Endothelial cell of umbilical vein (primary cell): Measurements from ENCODE around the gene DUSP15. TPM values are rescaled to one million over a fixed set of nuclear protein-coding genes. Genes with fewer than 3 reads are reported as not detected.

Experiments used
- BruUV-seq: library from RNA; stranded (reverse); fragments of 400-500 nt; replicated peaks from 2 replicates; lab custom pipeline; 2021; lab: Mats Ljungman, UMichigan
- CTCF ChIA-PET: fragments of 300-600, 350-600 bp; sonication (Branson Sonifier 250); formaldehyde crosslinking; loops from one replicate; lab custom pipeline; 2021; ENCODE audit warnings: antibody characterized with exemption, inconsistent platforms; lab: Charles Lee
- POLR2A ChIA-PET: fragments of 300-600, 350-600 bp; sonication (Branson Sonifier 250); formaldehyde crosslinking; loops from one replicate; lab custom pipeline; 2021; ENCODE audit warnings: antibody characterized with exemption, inconsistent platforms; lab: Charles Lee
- DNase-seq: peaks from one replicate; pipeline ENCODE4 v3.0.0-alpha.2; 2011; ENCODE audit warnings: low read depth, low spot score
- FAIRE-seq: peaks from 2 replicates; lab custom pipeline; 2011; peaks lifted over from hg19 to GRCh38; lab: Jason Lieb, UNC
- H2AFZ ChIP-seq: 2 replicates; pipeline ENCODE4 v1.6.0; 2012; ENCODE audit warnings: low read depth, low read length, control low read depth, inconsistent platforms
- H3K27ac ChIP-seq: 2 replicates; pipeline ENCODE4 v1.5.1; 2011; ENCODE audit warnings: low read depth, mild to moderate bottlenecking, control low read depth, low read length, moderate library complexity; ENCODE audit not compliant: insufficient read depth
- H3K27me3 ChIP-seq, 2 experiments: 2 replicates each; pipeline versions ENCODE4 v1.6.0 to v1.6.1; 2011; ENCODE audit warnings: low read length in 2 of 2, mixed read lengths in 1 of 2; ENCODE audit not compliant: control insufficient read depth in 2 of 2, insufficient read depth in 2 of 2
- H3K36me3 ChIP-seq, 2 experiments: 2 replicates in 1 of 2; 3 replicates in 1 of 2; pipeline ENCODE4 v1.5.1; 2011; ENCODE audit warnings: low read length in 2 of 2, mild to moderate bottlenecking in 1 of 2, moderate library complexity in 1 of 2; ENCODE audit not compliant: control insufficient read depth in 2 of 2, insufficient read depth in 2 of 2; ENCODE audit errors: extremely low read depth in 1 of 2
- H3K4me1 ChIP-seq: 3 replicates; pipeline ENCODE4 v1.5.1; 2011; ENCODE audit warnings: mild to moderate bottlenecking, low read length; ENCODE audit not compliant: control insufficient read depth, insufficient read depth; ENCODE audit errors: extremely low read depth
- H3K4me2 ChIP-seq: 2 replicates; pipeline ENCODE4 v1.6.1; 2011; ENCODE audit warnings: low read length, control low read depth, mixed read lengths; ENCODE audit not compliant: insufficient read depth
- H3K4me3 ChIP-seq, 3 experiments: fragments of 200-600 bp in 1 of 3; sonication (generic), shearing (Covaris generic) in 1 of 3; replicated peaks in 1 of 3; 2 replicates each; pipeline ENCODE4 v1.5.1; 2011 to 2016; ENCODE audit warnings: control low read depth in 3 of 3, low read length in 3 of 3, mild to moderate bottlenecking in 2 of 3, inconsistent platforms in 1 of 3, low read depth in 1 of 3, moderate library complexity in 1 of 3; ENCODE audit not compliant: insufficient read depth in 1 of 3
- H3K79me2 ChIP-seq: 2 replicates; pipeline ENCODE4 v1.6.0; 2012; ENCODE audit warnings: low read length, inconsistent platforms; ENCODE audit not compliant: control insufficient read depth, insufficient read depth
- H3K9ac ChIP-seq: replicated peaks from 2 replicates; pipeline ENCODE3; 2011; ENCODE audit warnings: low read length, control low read depth; ENCODE audit not compliant: insufficient read depth; ENCODE audit errors: extremely low read depth
- H3K9me1 ChIP-seq: replicated peaks from 3 replicates; pipeline ENCODE4 v1.6.0; 2011; ENCODE audit warnings: mild to moderate bottlenecking, low read length; ENCODE audit not compliant: control insufficient read depth, insufficient read depth; ENCODE audit errors: extremely low read depth
- H3K9me3 ChIP-seq: replicated peaks from 2 replicates; pipeline ENCODE4 v1.5.1; 2012; ENCODE audit warnings: low read length, inconsistent platforms; ENCODE audit not compliant: control insufficient read depth, insufficient read depth
- H4K20me1 ChIP-seq: replicated peaks from 2 replicates; pipeline ENCODE3; 2011; ENCODE audit warnings: mild to moderate bottlenecking, low read length; ENCODE audit not compliant: control insufficient read depth, insufficient read depth; ENCODE audit errors: extremely low read depth
- CTCF ChIP-seq, 2 donors: IDR thresholded peaks; 1 replicate in 1 of 2; 2 replicates in 1 of 2; pipeline ENCODE4 v1.5.1; 2011; ENCODE audit warnings: low read length in 2 of 2, mild to moderate bottlenecking in 2 of 2, moderate library complexity in 2 of 2, control low read depth in 1 of 2, inconsistent platforms in 1 of 2, low read depth in 1 of 2; ENCODE audit not compliant: insufficient read depth in 1 of 2; ENCODE audit errors: extremely low read depth in 1 of 2
- EZH2 ChIP-seq: IDR thresholded peaks from 2 replicates; pipeline ENCODE4 v1.6.1; 2012; ENCODE audit warnings: borderline replicate concordance, low read depth, mild to moderate bottlenecking, moderate library complexity, low read length, inconsistent platforms; ENCODE audit not compliant: severe bottlenecking
- FOS ChIP-seq: IDR thresholded peaks from 2 replicates; pipeline ENCODE4 v1.6.1; 2011; ENCODE audit warnings: mild to moderate bottlenecking, low read length, moderate library complexity, borderline replicate concordance; ENCODE audit not compliant: insufficient read depth
- GATA2 ChIP-seq: IDR thresholded peaks from 2 replicates; pipeline ENCODE4 v1.7.0; 2011; ENCODE audit warnings: low read depth, mild to moderate bottlenecking, moderate library complexity, mixed read lengths, low read length; ENCODE audit not compliant: insufficient read length, insufficient read depth
- JUN ChIP-seq: IDR thresholded peaks from 2 replicates; pipeline ENCODE4 v1.6.1; 2011; ENCODE audit warnings: borderline replicate concordance, low read depth; ENCODE audit not compliant: insufficient read length, insufficient read depth
- MAX ChIP-seq: IDR thresholded peaks from 2 replicates; pipeline ENCODE4 v1.6.1; 2011; ENCODE audit not compliant: insufficient read depth, insufficient read length
- MYC ChIP-seq: IDR thresholded peaks from one replicate; pipeline ENCODE4 v1.6.1; 2011; ENCODE audit warnings: mild to moderate bottlenecking, low read depth, low read length
- POLR2A ChIP-seq: IDR thresholded peaks from 2 replicates; pipeline ENCODE4 v1.6.1; 2012; ENCODE audit warnings: low read depth, mild to moderate bottlenecking, control low read depth, low read length
- POLR2AphosphoS5 ChIP-seq: IDR thresholded peaks from 2 replicates; pipeline ENCODE4 v1.6.1; 2012; ENCODE audit warnings: low read depth, mild to moderate bottlenecking, control low read depth, low read length, moderate library complexity; ENCODE audit not compliant: insufficient read depth
- dilution Hi-C: fragments of 300-500 bp; cut with MboI; formaldehyde crosslinking; loops from one replicate; pipeline ENCODE4 v1.15.0; 2019; ENCODE audit warnings: low sequenced_read_pairs; ENCODE audit not compliant: extremely low pct_ligation_motif_present
- intact Hi-C: fragments of 100-400 bp; cut with micrococcal nuclease; formaldehyde crosslinking; loops from one replicate; pipeline ENCODE4 v1.10.0; 2022
- polyA plus RNA-seq, 4 experiments: library from polyadenylated mRNA; depleted of rRNA in 3 of 4; stranded (reverse) in 3 of 4; unstranded in 1 of 4; fragments of >200 nt; gene quantifications; 2 replicates each; pipeline versions ENCODE4 v1.2.1 to v1.2.3, GENCODE V29; 2011 to 2012; ENCODE audit warnings: missing spikeins in 1 of 4
- total RNA-seq: library from RNA; stranded (reverse); gene quantifications from 2 replicates; pipeline ENCODE4 v1.2.3, GENCODE V29; 2021

Gene DUSP15
- total and polyA plus RNA-seq, 2 donors (not counting 3 experiments of a cell fraction or from before 2014, with no cell fraction given): 0.33 TPM; not detected in 1

GRCh38 chr20:31845300-31845863, 24.9 kb downstream of the DUSP15 start, which contains the start of gene FOXS1:
Gene FOXS1, minus strand, starts transcription at chr20:31845604. Its CDS starts 62 bp downstream, at chr20:31845542.
- intact Hi-C loops (no loop called here), dilution Hi-C loops (no loop called here)
- H3K79me2 ChIP-seq: no peaks in the 10 kb centered on the region
- H3K27ac ChIP-seq: no peak within 1 kb of the TSS
- BruUV-seq: no TSS peak
- POLR2A ChIA-PET: no interaction called here
- H3K4me3 ChIP-seq: no peak within 1 kb of the TSS
- H3K27me3 ChIP-seq: peaks cover 9 to 11% of the 10 kb centered on the region in 2 experiments
- H3K4me2 ChIP-seq: no peak within 1 kb of the TSS
- peak; percentile 17 for DNase-seq
- no peaks in the 10 kb centered on the region for H3K9me3 ChIP-seq
- H3K36me3 ChIP-seq: no peaks in the 10 kb centered on the region
- no peak within 1 kb of the TSS for H3K9ac ChIP-seq
- CTCF ChIA-PET: interaction anchor here (0.8 to 18.2 kb wide), 8 partner anchors 10 to 245 kb away, joined by 3 to 619 read pairs (median 4); partner anchors contain the start of genes MYLK2 and PDRG1
- TF ChIP-seq FOS: no peak
- TF ChIP-seq MYC: no peak
- no peak for TF ChIP-seq POLR2AphosphoS5
- TF ChIP-seq EZH2: no peak
- TF ChIP-seq GATA2: no peak
- no peak for TF ChIP-seq POLR2A
- TF ChIP-seq JUN: no peak
- TF ChIP-seq MAX: no peak
- no peak for TF ChIP-seq CTCF (IDR thresholded peaks at IDR 0.05; ENCODE audit: extremely low read depth in 1 of 2, insufficient read depth in 1 of 2, low read depth in 1 of 2, low read length in 2 of 2)
- no peaks in the 10 kb centered on the region for H4K20me1 ChIP-seq
- peaks cover 22% of the 10 kb centered on the region for H3K4me1 ChIP-seq
- H2AFZ ChIP-seq: peak within 1 kb of the TSS; percentile 55
- no peak for FAIRE-seq
- H3K9me1 ChIP-seq: no peaks in the 10 kb centered on the region
